Skin of body (tissue), 2 donors: ENCODE results near the gene DMD. TPM values are rescaled to one million over a fixed set of nuclear protein-coding genes. Genes with fewer than 3 reads are reported as not detected.

ENCODE experiments used
- DNase-seq: peaks from one replicate; lab custom pipeline; 2025; lab: John Stamatoyannopoulos, UW
- total RNA-seq: library from RNA; depleted of rRNA; stranded (reverse); fragments of >200 nt; gene quantifications from one replicate; pipeline ENCODE4 v1.2.3, GENCODE V29; 2014

The DMD gene
- total RNA-seq, 1 donor from 2014 or later, result 87.0 TPM

GRCh38 chrX:31314921-31315320, 1896.4 kb downstream of the DMD start:
- DNase-seq, result no peak

- DNase-seq, result no peak
Measured at GRCh38 chrX:31307952-31308351, 1903.4 kb downstream of the DMD start.

DNA sequence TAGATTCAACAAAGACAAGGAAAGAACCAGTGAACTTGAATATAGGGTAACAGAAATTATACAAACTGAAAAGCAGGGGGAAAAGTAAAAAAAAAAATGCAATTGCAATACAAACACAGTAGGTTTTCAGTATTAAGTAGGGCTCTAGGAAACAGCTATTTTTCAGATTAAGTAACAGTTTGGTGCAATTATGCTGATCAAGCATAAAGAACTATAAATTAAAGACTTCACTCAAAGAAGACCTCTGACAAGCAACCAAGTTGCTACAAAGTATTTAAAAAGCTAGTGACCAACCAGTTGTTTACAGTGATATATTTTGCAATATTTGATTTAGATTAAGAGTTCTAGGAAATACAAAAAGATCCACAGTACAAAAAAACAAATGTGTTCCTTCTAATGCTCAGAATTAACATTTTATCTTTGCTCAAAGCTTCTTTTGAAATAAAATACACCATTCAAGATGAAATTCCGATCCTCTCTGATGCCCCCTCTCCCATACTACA, 1908.7 kb downstream of the DMD start:
- no peak for DNase-seq

DNA sequence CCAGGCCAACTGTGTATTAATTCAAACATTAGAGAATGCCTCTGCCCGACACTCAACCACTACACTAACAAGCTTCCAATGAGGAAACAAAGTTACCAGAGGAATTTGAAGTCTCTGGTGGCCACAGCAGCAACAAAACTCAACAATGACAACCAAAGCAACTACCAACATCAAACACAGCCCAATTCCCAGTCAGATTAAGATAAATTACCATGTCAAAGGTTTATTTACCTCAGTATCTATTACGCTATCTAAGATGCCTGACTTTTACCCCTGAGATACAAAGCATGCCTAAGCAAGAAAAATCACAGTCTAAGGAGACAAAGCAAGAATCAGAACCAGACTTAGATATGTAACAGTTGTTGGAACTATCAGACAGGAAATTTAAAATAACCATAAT, 1909.4 kb downstream of the DMD start:
- no peak for DNase-seq

- DNase-seq, result no peak
Measured at GRCh38 chrX:31301203-31301602, 1910.1 kb downstream of the DMD start.

GRCh38 chrX:31298916-31299315, 1912.4 kb downstream of the DMD start:
- DNase-seq, result no peak

- DNase-seq, result no peak
Measured at GRCh38 chrX:31297881-31298280, 1913.5 kb downstream of the DMD start.

- DNase-seq, result no peak
Measured at GRCh38 chrX:31294475-31294874, 1916.9 kb downstream of the DMD start.

- no peak for DNase-seq
Measured at GRCh38 chrX:31293409-31293808, 1917.9 kb downstream of the DMD start.

DNA sequence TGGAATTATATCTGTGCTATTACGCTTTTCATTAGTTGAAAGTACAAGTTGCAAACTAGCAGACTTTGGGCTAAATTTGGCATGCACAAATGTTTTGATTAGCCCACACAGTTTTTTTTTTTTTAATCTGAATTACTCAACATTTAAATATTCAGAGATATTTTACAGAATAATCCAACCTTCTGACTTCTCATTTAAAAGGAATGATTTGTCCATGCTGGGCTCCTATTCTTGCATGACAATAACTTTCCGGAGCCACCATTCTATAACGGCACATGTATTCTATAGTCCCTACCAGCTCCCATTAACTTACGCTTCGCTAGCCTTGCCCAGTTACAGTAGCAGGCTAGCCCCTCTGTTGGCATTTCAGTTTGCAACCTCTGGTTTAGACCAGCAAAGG, 1920.2 kb downstream of the DMD start:
- DNase-seq, result no peak

GRCh38 chrX:31287861-31288260, 1923.5 kb downstream of the DMD start:
- DNase-seq, result no peak

- DNase-seq, result no peak
Measured at GRCh38 chrX:31280580-31280979, 1930.8 kb downstream of the DMD start.

GRCh38 chrX:31279359-31279758, 1932.0 kb downstream of the DMD start:
- no peak for DNase-seq

GRCh38 chrX:31272472-31272775, 1938.9 kb downstream of the DMD start:
- DNase-seq, result no peak

DNA sequence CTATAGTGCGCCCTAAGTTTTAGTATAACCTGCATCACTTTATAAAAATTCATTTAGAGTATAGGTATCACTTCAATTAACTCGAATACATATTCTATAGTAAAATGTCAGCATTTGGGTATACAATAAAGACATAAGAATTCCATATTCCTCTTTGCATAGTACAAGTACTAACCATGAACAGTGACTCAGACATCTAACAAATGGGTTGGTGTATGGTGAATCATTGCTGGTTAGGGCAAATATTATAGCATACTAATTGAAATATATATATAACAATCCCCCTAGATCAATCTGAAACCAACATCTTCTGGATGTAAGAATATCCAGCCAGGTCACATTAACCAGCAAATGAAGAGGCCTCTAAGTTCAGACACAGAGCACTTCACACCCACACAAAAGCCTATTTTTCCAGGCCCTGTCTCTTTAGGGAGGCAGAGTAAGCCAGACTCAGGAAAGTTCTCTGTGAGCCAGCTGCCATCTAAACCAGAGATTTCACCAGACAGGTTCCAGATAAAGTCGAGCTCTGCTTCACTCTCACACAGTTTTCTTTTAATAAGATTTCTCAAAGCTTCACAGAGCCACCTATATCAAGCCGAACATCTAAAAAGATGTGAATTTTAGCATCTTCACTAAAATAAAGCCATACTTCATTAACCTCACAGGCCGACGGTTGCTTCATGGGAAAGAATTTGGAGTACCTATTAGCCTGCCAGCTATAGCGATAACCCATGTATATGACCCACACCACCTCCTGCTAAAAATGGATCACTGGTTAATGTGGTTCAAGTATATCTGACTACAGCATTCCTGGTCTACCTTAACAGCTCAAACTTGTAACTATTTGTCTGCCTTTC, 1939.5 kb downstream of the DMD start:
- no peak for DNase-seq

- DNase-seq, result no peak
Measured at GRCh38 chrX:31269914-31270313, 1941.4 kb downstream of the DMD start.

- DNase-seq, result no peak
Measured at GRCh38 chrX:31268359-31268758, 1943.0 kb downstream of the DMD start.

DNA sequence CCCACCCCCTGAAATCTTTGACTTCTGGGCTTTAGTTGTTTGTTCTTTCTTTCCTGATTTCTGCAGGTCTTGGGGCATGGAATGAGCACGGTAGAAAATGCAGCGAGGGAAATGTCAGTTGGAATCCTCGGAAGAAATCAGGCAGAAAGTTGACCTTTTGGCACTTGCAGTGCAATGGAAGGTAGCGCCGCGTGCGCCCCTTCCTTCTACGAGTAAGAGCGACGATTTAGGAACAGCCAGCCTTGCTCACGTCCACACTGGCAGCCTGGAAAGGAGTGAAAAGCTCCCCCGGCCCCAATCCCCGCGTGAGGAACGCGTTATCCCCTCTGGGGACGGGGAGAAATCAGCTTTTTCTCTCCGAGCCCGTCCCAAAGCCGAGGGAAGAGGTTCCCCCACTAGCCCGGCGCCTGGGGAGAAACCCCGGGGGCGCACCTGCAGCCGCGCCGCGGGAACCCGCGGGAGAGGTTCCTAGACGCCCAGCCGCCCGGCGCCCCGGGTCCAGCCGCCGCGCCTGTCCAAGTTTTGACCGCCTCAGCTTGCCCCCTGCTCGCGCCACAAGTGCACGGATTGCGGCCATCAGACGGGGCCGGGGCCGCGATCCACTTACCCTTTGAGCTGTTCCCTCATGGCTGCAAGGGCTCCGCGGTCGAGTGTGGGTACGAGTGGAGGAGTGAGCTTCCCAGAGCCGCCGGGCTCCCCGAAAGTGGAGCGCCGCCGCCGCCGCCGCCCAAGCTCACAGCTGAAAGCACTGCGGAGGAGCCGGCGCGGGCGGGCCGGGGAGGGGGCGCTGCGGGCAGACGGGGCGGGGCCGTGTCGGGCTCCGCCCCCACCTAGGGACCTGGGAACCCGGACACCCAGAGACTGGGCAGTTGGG, 1944.9 kb downstream of the DMD start:
- no peak for DNase-seq

DNA sequence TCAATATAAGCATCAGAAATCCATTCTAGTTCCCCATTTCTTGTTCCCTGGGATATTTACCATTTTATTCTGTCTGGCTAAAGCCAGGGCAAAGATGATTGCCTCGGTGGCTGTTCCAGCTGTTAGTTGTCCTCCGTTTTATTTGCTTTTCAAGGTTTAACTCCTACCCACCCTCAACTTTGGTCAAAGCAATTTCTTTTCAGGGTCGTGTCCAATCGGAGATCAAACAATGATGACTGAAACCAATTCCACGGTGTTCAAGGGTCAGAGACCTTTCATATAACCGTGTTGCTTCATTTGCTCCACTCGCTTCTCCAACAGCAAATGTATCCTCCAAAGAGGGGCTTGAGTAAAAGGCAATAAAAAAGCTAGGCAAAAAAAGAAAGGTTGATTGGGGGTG, 1946.0 kb downstream of the DMD start:
- DNase-seq, result no peak

- DNase-seq, result no peak
Measured at GRCh38 chrX:31260351-31260750, 1951.0 kb downstream of the DMD start.

DNA sequence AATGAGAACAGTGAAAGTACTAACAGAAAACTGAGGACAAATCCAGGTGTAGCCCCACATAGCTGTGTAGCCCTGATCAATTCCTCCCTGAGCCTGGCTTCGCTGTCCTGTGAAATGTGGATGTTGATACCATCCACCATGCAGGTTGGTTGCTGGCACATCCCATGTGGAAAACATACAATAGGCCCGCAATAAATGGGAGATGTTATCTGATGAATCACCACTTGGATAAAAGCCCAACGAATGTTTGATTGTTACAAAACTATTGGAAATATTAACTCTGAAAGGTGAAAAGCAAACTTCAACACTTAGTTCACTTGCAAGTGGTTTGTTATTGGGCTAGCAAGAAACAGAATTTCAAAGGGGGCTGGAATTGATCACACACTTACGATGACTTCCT, 1953.2 kb downstream of the DMD start:
- DNase-seq, result no peak

DNA sequence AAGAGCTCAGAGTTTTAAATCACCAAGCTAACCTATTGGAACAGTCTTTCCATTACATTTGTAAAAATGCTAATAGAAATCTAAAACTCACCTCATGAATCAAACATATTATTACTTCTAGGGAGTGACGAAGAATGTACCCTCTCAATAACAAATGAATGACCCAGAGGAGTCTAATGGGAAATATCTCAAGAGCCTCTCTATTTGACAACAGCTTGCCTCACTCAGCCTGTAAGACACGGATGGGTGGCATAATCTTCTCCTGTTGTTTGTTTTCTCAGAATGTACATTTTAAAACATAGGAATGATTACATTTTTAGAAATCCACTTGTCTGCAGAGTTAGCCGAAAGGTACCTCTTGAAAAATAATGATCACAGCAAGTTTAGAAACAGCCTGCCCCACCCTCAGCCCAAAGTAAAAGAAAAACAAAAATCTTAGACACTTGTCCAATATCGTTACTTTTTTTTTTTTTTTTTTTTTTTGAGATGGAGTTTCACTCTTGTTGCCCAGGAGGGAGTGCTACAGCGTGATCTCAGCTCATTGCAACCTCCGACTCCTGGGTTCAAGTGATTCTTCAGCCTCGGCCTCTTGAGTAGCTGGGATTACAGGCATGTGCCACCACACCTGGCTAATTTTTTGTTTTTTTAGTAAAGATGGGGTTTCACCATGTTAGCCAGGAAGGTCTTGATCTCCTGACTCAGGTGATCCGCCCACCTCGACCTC, 1955.9 kb downstream of the DMD start:
- no peak for DNase-seq
